ENCODE results near the gene SYNDIG1L. TPM values are rescaled to one million over a fixed set of nuclear protein-coding genes. Genes with fewer than 3 reads are reported as not detected.

Gene SYNDIG1L
- total and polyA plus RNA-seq, 10 of the 15 experiments (the other 5 are each of a cell fraction or from before 2014, with no cell fraction given) = 0.04 TPM; not detected in 9

DNA sequence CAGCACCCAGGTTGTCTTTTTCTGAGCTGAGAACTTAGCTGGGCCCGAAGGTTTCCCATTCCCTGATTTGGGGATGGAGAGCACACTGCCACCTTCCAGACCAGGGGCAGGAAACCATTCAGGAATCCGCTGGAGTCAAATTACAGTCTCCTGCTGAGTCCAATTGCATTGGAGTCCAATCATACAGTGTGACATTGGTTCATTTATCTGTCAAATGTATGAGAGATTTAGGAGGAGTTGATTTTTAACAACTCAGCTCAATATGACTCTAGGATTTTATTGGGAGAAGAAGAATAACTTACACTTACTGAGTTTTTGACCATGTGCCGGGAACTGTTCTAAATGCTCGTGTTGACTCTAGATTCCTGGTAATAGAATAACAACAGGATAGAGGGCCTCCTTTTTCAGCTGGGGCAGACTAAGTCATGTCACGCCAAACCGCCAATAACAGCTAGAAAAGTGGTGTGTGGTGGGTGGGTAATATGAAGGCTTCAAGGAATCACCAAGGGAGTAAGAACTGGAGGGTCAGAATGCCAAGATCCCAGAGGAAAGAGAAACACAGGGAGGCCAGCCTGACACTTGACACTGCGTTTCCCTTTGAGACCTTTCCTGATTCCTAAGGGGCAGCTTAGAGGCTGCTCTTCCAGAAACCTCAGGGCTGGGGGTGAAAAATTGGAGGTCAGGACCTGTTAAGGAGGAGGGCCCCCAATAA, 11.5 kb downstream of the SYNDIG1L start:
- H4K20me1 ChIP-seq (ENCODE audit: control insufficient read depth, insufficient read depth) = no peaks in the 10 kb centered on the region
- FAIRE-seq (no peak), ATAC-seq (no peak), DNase-seq (ENCODE audit: low read depth, low spot score) (no peak)
- H3K4me2 ChIP-seq (ENCODE audit: control insufficient read depth, insufficient read depth) = no peak overlapping the region
- CTCF ChIA-PET = no interaction called here
- no peak overlapping the region for H3K4me3 ChIP-seq
- intact Hi-C loops (cut with micrococcal nuclease; ENCODE audit: unreplicated experiment) = no loop called here
- POLR2A ChIA-PET = no interaction called here
- BruUV-seq (replicated peaks) = no TSS peak
- 43% methylated on average over 7 of the region's 7 CpGs for WGBS (ENCODE audit: insufficient coverage, insufficient replicate concordance, low lambda C conversion rate, missing lambda C conversion rate)
- H3K4me1 ChIP-seq (ENCODE audit: control insufficient read depth, insufficient read depth, low read length) = no peaks in the 10 kb centered on the region
- TF ChIP-seq, protein P1, sequence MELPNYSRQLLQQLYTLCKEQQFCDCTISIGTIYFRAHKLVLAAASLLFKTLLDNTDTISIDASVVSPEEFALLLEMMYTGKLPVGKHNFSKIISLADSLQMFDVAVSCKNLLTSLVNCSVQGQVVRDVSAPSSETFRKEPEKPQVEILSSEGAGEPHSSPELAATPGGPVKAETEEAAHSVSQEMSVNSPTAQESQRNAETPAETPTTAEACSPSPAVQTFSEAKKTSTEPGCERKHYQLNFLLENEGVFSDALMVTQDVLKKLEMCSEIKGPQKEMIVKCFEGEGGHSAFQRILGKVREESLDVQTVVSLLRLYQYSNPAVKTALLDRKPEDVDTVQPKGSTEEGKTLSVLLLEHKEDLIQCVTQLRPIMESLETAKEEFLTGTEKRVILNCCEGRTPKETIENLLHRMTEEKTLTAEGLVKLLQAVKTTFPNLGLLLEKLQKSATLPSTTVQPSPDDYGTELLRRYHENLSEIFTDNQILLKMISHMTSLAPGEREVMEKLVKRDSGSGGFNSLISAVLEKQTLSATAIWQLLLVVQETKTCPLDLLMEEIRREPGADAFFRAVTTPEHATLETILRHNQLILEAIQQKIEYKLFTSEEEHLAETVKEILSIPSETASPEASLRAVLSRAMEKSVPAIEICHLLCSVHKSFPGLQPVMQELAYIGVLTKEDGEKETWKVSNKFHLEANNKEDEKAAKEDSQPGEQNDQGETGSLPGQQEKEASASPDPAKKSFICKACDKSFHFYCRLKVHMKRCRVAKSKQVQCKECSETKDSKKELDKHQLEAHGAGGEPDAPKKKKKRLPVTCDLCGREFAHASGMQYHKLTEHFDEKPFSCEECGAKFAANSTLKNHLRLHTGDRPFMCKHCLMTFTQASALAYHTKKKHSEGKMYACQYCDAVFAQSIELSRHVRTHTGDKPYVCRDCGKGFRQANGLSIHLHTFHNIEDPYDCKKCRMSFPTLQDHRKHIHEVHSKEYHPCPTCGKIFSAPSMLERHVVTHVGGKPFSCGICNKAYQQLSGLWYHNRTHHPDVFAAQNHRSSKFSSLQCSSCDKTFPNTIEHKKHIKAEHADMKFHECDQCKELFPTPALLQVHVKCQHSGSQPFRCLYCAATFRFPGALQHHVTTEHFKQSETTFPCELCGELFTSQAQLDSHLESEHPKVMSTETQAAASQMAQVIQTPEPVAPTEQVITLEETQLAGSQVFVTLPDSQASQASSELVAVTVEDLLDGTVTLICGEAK (IDR thresholded peaks at IDR 0.05; ENCODE audit: borderline replicate concordance) = no peak
- peaks cover 0 to 5% of the 10 kb centered on the region in 2 experiments; a peak in 2 of 4 replicates for H3K27me3 ChIP-seq (replicated peaks in 1 of 2; ENCODE audit: control insufficient read depth in 2 of 2, insufficient read depth in 2 of 2, low read length in 1 of 2)
- SMC1A ChIA-PET (ENCODE audit: uncharacterized antibody, unreplicated experiment) = interaction anchor here (0.7 kb wide), 1 partner anchor 132 kb away, joined by 3 read pairs; no protein-coding TSS in a partner anchor
- H3K36me3 ChIP-seq (ENCODE audit: control insufficient read depth in 2 of 2, insufficient read depth in 2 of 2, low read length in 1 of 2) = no peaks in the 10 kb centered on the region
- H3K79me2 ChIP-seq (ENCODE audit: control insufficient read depth, insufficient read depth, low read length) = no peaks in the 10 kb centered on the region
- H3K9ac ChIP-seq (ENCODE audit: control insufficient read depth, insufficient read depth, low read length) = no peak overlapping the region
- no peaks in the 10 kb centered on the region for H3K9me3 ChIP-seq (replicated peaks; ENCODE audit: control insufficient read depth, insufficient read depth, low read length)
- no peak overlapping the region for H3K27ac ChIP-seq (ENCODE audit: control insufficient read depth, insufficient read depth)
- no peak overlapping the region for H2AFZ ChIP-seq (ENCODE audit: control insufficient read depth, low read depth, low read length)
- in situ Hi-C loops (cut with MboI) = no loop called here
- RAD21 ChIA-PET (ENCODE audit: unreplicated experiment) = no interaction called here

DNA sequence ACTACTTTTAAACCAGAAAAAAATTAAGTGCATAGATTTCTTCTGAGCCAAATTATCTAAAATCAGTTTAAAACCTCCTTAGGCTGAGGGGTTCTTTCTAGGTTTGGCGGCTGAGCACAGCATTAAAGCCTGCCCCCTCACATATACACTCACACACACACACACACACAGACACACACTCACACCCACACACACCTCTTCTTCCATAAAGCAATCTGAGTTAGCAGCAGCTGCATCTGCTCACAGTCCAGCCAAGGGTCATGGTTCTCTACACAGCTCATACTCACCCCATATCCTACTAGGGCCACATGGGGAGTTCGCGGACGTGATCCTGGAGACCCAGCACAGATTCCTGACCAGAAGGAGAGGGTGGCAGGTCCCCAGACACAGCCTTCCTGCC, 12.4 kb downstream of the SYNDIG1L start:
- RAD21 ChIA-PET (ENCODE audit: unreplicated experiment) = no interaction called here
- Histone ChIP-seq H3K4me2 (ENCODE audit: control insufficient read depth, insufficient read depth) (no peak overlapping the region), H3K4me3 (no peak overlapping the region), H3K36me3 (ENCODE audit: control insufficient read depth in 2 of 2, insufficient read depth in 2 of 2, low read length in 1 of 2) (no peaks in the 10 kb centered on the region), H3K27me3 (replicated peaks in 1 of 2; ENCODE audit: control insufficient read depth in 2 of 2, insufficient read depth in 2 of 2, low read length in 1 of 2) (peaks cover 0 to 5% of the 10 kb centered on the region in 2 experiments; a peak in 2 of 4 replicates), H3K27ac (ENCODE audit: control insufficient read depth, insufficient read depth) (no peak overlapping the region), H3K9me3 (replicated peaks; ENCODE audit: control insufficient read depth, insufficient read depth, low read length) (no peaks in the 10 kb centered on the region), H3K79me2 (ENCODE audit: control insufficient read depth, insufficient read depth, low read length) (no peaks in the 10 kb centered on the region), H3K9ac (ENCODE audit: control insufficient read depth, insufficient read depth, low read length) (no peak overlapping the region), H3K4me1 (ENCODE audit: control insufficient read depth, insufficient read depth, low read length) (no peaks in the 10 kb centered on the region), H4K20me1 (ENCODE audit: control insufficient read depth, insufficient read depth) (no peaks in the 10 kb centered on the region), H2AFZ (ENCODE audit: control insufficient read depth, low read depth, low read length) (no peak overlapping the region)
- SMC1A ChIA-PET (ENCODE audit: uncharacterized antibody, unreplicated experiment) = no interaction called here
- FAIRE-seq (no peak), DNase-seq (ENCODE audit: low read depth, low spot score) (no peak), ATAC-seq (no peak)
- POLR2A ChIA-PET = no interaction called here
- BruUV-seq (replicated peaks) = no TSS peak
- WGBS (ENCODE audit: insufficient coverage, insufficient replicate concordance, low lambda C conversion rate, missing lambda C conversion rate) = 71% methylated on average over 4 of the region's 4 CpGs
- in situ Hi-C loops (cut with MboI) = no loop called here
- intact Hi-C loops (cut with micrococcal nuclease; ENCODE audit: unreplicated experiment) = no loop called here
- CTCF ChIA-PET = no interaction called here
- TF ChIP-seq ZSCAN29 (IDR thresholded peaks at IDR 0.05) (no peak), MTA2 (IDR thresholded peaks at IDR 0.05; ENCODE audit: low read depth) (no peak), STAT1 (conservative IDR thresholded peaks at IDR 0.05) (no peak), CREM (IDR thresholded peaks at IDR 0.05; ENCODE audit: low read depth) (no peak), TCF12 (IDR thresholded peaks at IDR 0.05; ENCODE audit: low read depth, low read length) (no peak), YY1 (IDR thresholded peaks at IDR 0.05; ENCODE audit: low read depth, low read length) (no peak), GABPA (IDR thresholded peaks at IDR 0.05; ENCODE audit: low read depth) (no peak), MYB (IDR thresholded peaks at IDR 0.05; ENCODE audit: borderline replicate concordance, low read depth, low read length) (no peak), NR2C2 (IDR thresholded peaks at IDR 0.05; ENCODE audit: borderline replicate concordance, control insufficient read depth, insufficient read length, low read depth) (no peak), IKZF2 (IDR thresholded peaks at IDR 0.05) (no peak)
- TF ChIP-seq, protein P2, sequence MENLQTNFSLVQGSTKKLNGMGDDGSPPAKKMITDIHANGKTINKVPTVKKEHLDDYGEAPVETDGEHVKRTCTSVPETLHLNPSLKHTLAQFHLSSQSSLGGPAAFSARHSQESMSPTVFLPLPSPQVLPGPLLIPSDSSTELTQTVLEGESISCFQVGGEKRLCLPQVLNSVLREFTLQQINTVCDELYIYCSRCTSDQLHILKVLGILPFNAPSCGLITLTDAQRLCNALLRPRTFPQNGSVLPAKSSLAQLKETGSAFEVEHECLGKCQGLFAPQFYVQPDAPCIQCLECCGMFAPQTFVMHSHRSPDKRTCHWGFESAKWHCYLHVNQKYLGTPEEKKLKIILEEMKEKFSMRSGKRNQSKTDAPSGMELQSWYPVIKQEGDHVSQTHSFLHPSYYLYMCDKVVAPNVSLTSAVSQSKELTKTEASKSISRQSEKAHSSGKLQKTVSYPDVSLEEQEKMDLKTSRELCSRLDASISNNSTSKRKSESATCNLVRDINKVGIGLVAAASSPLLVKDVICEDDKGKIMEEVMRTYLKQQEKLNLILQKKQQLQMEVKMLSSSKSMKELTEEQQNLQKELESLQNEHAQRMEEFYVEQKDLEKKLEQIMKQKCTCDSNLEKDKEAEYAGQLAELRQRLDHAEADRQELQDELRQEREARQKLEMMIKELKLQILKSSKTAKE (IDR thresholded peaks at IDR 0.05; ENCODE audit: low read depth, poor library complexity, severe bottlenecking) = no peak

Data from GM12878 (cell line).